ENCODE measurements around the gene CGNL1.

Gene CGNL1

DNA sequence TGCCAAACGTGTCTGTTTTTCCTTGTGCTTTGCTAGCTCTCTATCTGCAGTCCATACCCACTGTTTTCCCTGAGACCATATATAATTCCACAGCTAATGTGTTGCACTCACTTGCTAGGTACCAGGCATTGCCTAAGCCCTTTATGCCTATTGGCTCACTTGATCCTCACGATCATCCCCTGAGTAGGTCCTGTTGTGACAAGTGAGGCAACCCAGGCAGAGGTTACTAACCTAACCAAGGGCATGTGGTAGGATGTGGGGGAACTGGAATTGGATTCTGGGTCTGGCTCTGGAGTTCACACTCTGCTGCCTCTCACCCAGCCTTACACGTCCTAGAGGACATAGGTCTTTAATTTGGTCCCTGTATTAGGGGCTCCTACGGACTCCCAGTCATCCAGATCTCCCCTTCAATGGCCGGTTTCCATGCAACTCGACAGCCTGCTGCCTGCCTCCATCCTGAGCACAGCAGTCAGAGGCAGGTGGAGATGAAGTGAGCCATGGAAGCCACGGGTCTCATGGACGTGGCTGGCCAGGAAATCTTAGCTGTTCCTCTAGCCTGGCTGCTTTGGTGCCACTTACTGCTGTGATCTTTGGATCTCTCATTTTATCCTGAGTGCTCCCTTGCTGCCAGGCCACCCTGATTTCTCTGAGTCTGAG, 176.5 kb downstream of the CGNL1 start:
- no peak overlapping the region for H3K4me3 ChIP-seq (IDR thresholded peaks at IDR 0.05; ENCODE audit: insufficient read depth, low read depth, low read length)
- no peaks in the 10 kb centered on the region for H4K20me1 ChIP-seq (ENCODE audit: insufficient read depth)
- no peak overlapping the region for H3K9ac ChIP-seq
- no peaks in the 10 kb centered on the region for H3K27me3 ChIP-seq (ENCODE audit: insufficient read depth, low read depth)
- no peaks in the 10 kb centered on the region for H3K79me2 ChIP-seq (ENCODE audit: insufficient read depth, low read depth)
- H3K27ac ChIP-seq, result no peak overlapping the region
- H3K36me3 ChIP-seq (ENCODE audit: insufficient read depth), result no peaks in the 10 kb centered on the region
- TF ChIP-seq, protein P1, sequence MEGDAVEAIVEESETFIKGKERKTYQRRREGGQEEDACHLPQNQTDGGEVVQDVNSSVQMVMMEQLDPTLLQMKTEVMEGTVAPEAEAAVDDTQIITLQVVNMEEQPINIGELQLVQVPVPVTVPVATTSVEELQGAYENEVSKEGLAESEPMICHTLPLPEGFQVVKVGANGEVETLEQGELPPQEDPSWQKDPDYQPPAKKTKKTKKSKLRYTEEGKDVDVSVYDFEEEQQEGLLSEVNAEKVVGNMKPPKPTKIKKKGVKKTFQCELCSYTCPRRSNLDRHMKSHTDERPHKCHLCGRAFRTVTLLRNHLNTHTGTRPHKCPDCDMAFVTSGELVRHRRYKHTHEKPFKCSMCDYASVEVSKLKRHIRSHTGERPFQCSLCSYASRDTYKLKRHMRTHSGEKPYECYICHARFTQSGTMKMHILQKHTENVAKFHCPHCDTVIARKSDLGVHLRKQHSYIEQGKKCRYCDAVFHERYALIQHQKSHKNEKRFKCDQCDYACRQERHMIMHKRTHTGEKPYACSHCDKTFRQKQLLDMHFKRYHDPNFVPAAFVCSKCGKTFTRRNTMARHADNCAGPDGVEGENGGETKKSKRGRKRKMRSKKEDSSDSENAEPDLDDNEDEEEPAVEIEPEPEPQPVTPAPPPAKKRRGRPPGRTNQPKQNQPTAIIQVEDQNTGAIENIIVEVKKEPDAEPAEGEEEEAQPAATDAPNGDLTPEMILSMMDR (conservative IDR thresholded peaks at IDR 0.05; ENCODE audit: low read depth, low read length), result no peak
- H2AFZ ChIP-seq (ENCODE audit: low read depth), result no peak overlapping the region
- H3K4me2 ChIP-seq, result no peak overlapping the region
- no peaks in the 10 kb centered on the region for H3K4me1 ChIP-seq (ENCODE audit: low read depth, poor library complexity, severe bottlenecking)

DNA sequence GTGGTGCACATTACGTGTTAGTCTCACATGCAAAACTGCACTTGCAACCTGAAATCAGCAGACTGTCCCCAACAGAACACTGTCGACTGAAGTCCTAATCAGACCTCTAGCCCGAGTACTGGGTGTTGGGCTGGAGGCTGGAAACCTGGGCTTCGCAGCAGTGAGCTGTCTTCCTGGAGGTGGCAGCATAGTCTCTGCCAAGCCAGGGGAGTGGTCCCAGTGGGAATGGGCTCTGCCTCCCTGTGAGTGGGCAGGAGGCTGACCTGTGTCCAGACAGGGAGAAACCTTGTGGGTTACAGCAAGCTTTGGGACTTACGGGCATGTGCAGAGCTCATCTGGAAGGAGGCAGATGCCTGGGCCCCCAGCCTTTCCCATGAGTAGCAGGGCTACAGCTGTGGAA, 177.2 kb downstream of the CGNL1 start:
- TF ChIP-seq, protein P1 (conservative IDR thresholded peaks at IDR 0.05; ENCODE audit: low read depth, low read length), result no peak
- Histone ChIP-seq H3K36me3 (ENCODE audit: insufficient read depth) (no peaks in the 10 kb centered on the region), H2AFZ (ENCODE audit: low read depth) (no peak overlapping the region), H3K79me2 (ENCODE audit: insufficient read depth, low read depth) (no peaks in the 10 kb centered on the region), H4K20me1 (ENCODE audit: insufficient read depth) (no peaks in the 10 kb centered on the region), H3K4me2 (no peak overlapping the region), H3K27me3 (ENCODE audit: insufficient read depth, low read depth) (no peaks in the 10 kb centered on the region), H3K4me3 (IDR thresholded peaks at IDR 0.05; ENCODE audit: insufficient read depth, low read depth, low read length) (no peak overlapping the region), H3K9ac (no peak overlapping the region), H3K4me1 (ENCODE audit: low read depth, poor library complexity, severe bottlenecking) (no peaks in the 10 kb centered on the region), H3K27ac (no peak overlapping the region)

DNA sequence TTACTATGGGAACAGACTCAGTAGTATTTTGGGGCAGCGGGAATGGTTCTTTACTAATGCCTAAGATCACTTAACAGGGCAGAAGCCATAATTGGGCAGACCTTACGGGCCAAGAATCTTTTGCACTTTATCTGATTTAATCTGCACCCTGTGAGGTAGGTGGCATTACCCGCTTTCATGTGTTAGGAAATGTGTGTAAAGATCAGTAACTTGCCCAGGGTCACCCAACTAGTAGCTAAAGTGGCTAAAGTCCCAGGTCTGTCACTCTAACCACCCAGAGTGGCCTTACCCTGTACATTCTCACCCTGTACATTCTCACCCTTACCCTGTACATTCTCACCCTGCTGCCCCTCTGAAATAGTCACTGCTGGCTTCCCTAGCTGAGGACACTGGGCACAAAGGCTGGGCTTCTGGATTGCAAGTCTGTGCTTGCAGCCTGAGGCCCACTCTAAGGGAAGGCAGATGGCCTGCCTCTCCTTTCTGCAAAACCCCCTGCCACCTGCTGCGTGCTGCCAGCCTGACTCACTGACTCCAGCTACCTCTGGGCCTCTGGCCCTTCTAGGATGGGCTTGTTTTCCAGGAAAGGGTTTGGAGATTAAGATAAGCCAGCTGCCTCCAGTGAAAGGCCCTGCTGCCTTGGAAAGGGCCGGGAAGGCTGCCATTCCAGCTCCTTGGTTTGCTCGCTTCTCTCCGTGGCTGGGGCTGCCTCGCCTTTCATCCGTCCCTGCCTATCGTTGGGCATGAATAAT, 177.9 kb downstream of the CGNL1 start:
- no peak overlapping the region for H3K27ac ChIP-seq
- no peaks in the 10 kb centered on the region for H3K27me3 ChIP-seq (ENCODE audit: insufficient read depth, low read depth)
- TF ChIP-seq, protein P1 (conservative IDR thresholded peaks at IDR 0.05; ENCODE audit: low read depth, low read length), result no peak
- H3K4me3 ChIP-seq (IDR thresholded peaks at IDR 0.05; ENCODE audit: insufficient read depth, low read depth, low read length), result no peak overlapping the region
- H3K4me2 ChIP-seq, result no peak overlapping the region
- no peaks in the 10 kb centered on the region for H3K79me2 ChIP-seq (ENCODE audit: insufficient read depth, low read depth)
- no peak overlapping the region for H2AFZ ChIP-seq (ENCODE audit: low read depth)
- no peaks in the 10 kb centered on the region for H3K36me3 ChIP-seq (ENCODE audit: insufficient read depth)
- H3K4me1 ChIP-seq (ENCODE audit: low read depth, poor library complexity, severe bottlenecking), result no peaks in the 10 kb centered on the region
- H3K9ac ChIP-seq, result no peak overlapping the region
- H4K20me1 ChIP-seq (ENCODE audit: insufficient read depth), result no peaks in the 10 kb centered on the region

DNA sequence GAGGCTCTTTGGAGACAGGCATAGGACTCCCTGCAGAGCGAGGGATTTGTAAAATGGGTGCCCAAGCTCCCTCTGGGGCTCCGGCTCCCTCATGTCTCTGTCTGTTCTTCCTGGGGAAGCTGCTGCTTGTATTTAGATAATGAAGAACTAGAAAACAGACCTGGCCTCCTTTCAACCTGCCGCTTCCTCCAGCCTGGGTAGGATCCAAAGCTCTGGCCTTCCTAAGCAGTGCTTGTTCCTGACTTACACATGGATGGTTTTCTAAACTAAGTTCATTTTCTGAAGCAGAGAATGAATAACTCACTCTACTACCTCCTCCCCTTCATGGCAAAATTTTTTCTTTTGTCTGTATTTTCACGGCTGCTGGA, 178.5 kb downstream of the CGNL1 start:
- Histone ChIP-seq H3K79me2 (ENCODE audit: insufficient read depth, low read depth) (no peaks in the 10 kb centered on the region), H3K4me1 (ENCODE audit: low read depth, poor library complexity, severe bottlenecking) (no peaks in the 10 kb centered on the region), H3K27me3 (ENCODE audit: insufficient read depth, low read depth) (no peaks in the 10 kb centered on the region), H3K9ac (no peak overlapping the region), H3K4me3 (IDR thresholded peaks at IDR 0.05; ENCODE audit: insufficient read depth, low read depth, low read length) (no peak overlapping the region), H4K20me1 (ENCODE audit: insufficient read depth) (no peaks in the 10 kb centered on the region), H2AFZ (ENCODE audit: low read depth) (no peak overlapping the region), H3K4me2 (no peak overlapping the region), H3K36me3 (ENCODE audit: insufficient read depth) (no peaks in the 10 kb centered on the region), H3K27ac (no peak overlapping the region)
- TF ChIP-seq, protein P1 (conservative IDR thresholded peaks at IDR 0.05; ENCODE audit: low read depth, low read length), result no peak

All from KMS-11 (cell line).